ENCODE results near the gene PDXK. TPM values are rescaled to one million over a fixed set of nuclear protein-coding genes. Genes with fewer than 3 reads are reported as not detected.

The PDXK gene
- total and polyA plus RNA-seq, 2 of the 13 experiments (the other 11 are each of a cell fraction or from before 2014, with no cell fraction given): 114 to 184 TPM

GRCh38 chr21:43689556-43690337, 29.2 kb upstream of the PDXK start:
- WGBS (ENCODE audit: low lambda C conversion rate): 96% methylated on average over 14 of the region's 32 CpGs
- DNase-seq (ENCODE audit: low spot score) (no peak), ATAC-seq (no peak), FAIRE-seq (no peak)
- intact Hi-C loops (cut with micrococcal nuclease; ENCODE audit: unreplicated experiment) (no loop called here), in situ Hi-C loops (cut with HindIII; ENCODE audit: extremely low pct_ligation_motif_present, low pct_unique_long_range_greater_than_20kb) (no loop called here)
- H3K9ac ChIP-seq (ENCODE audit: insufficient read depth, low read depth, low read length): no peak overlapping the region
- no peaks in the 10 kb centered on the region for H3K79me2 ChIP-seq (ENCODE audit: insufficient read depth, low read length)
- no peaks in the 10 kb centered on the region for H4K20me1 ChIP-seq (ENCODE audit: insufficient read depth, low read length)
- H2AFZ ChIP-seq (ENCODE audit: low read length): no peak overlapping the region
- CTCF ChIA-PET (ENCODE audit: low intra/inter-chr PET ratio, low total read pairs): no interaction called here
- no peak overlapping the region for H3K4me2 ChIP-seq (ENCODE audit: low read depth, low read length)
- no peak overlapping the region for H3K27ac ChIP-seq (ENCODE audit: extremely low read length, insufficient read depth, low read length)
- POLR2A ChIA-PET: no interaction called here
- no peaks in the 10 kb centered on the region for H3K4me1 ChIP-seq (ENCODE audit: insufficient read depth, low read length)
- BruUV-seq (replicated peaks): no TSS peak
- H3K27me3 ChIP-seq (ENCODE audit: control insufficient read depth in 1 of 2, insufficient read depth in 2 of 2, low read length in 2 of 2): no peaks in the 10 kb centered on the region
- no peak for TF ChIP-seq ZNF546 (CRISPR knock-in tag; conservative IDR thresholded peaks at IDR 0.05)
- TF ChIP-seq AGO2 (optimal IDR thresholded peaks at IDR 0.05; ENCODE audit: low read depth, low read length): peak; percentile 63
- peaks cover 51 to 92% of the 10 kb centered on the region in 2 experiments for H3K36me3 ChIP-seq (replicated peaks in 1 of 2; ENCODE audit: control insufficient read depth in 1 of 2, insufficient read depth in 2 of 2, low read length in 2 of 2)
- no peaks in the 10 kb centered on the region for H3K9me3 ChIP-seq (ENCODE audit: low read length)
- no peak overlapping the region for H3K4me3 ChIP-seq (replicated peaks in 1 of 3; ENCODE audit: insufficient read depth in 1 of 3, low read depth in 2 of 3, low read length in 3 of 3)

GRCh38 chr21:43690346-43690745, 28.6 kb upstream of the PDXK start:
- ATAC-seq (no peak), DNase-seq (ENCODE audit: low spot score) (no peak), FAIRE-seq (no peak)
- peaks cover 48 to 90% of the 10 kb centered on the region in 2 experiments for H3K36me3 ChIP-seq (replicated peaks in 1 of 2; ENCODE audit: control insufficient read depth in 1 of 2, insufficient read depth in 2 of 2, low read length in 2 of 2)
- no peak overlapping the region for H3K9ac ChIP-seq (ENCODE audit: insufficient read depth, low read depth, low read length)
- no peak overlapping the region for H3K4me2 ChIP-seq (ENCODE audit: low read depth, low read length)
- ChIA-PET CTCF (ENCODE audit: low intra/inter-chr PET ratio, low total read pairs) (no interaction called here), POLR2A (no interaction called here)
- 100% methylated on average over 2 of the region's 7 CpGs for WGBS (ENCODE audit: low lambda C conversion rate)
- no peaks in the 10 kb centered on the region for H4K20me1 ChIP-seq (ENCODE audit: insufficient read depth, low read length)
- no peak for TF ChIP-seq ONECUT2 (CRISPR knock-in tag; IDR thresholded peaks at IDR 0.05)
- intact Hi-C loops (cut with micrococcal nuclease; ENCODE audit: unreplicated experiment) (no loop called here), in situ Hi-C loops (cut with HindIII; ENCODE audit: extremely low pct_ligation_motif_present, low pct_unique_long_range_greater_than_20kb) (no loop called here)
- no TSS peak for BruUV-seq (replicated peaks)
- no peaks in the 10 kb centered on the region for H3K27me3 ChIP-seq (ENCODE audit: control insufficient read depth in 1 of 2, insufficient read depth in 2 of 2, low read length in 2 of 2)
- H3K79me2 ChIP-seq (ENCODE audit: insufficient read depth, low read length): no peaks in the 10 kb centered on the region
- H2AFZ ChIP-seq (ENCODE audit: low read length): no peak overlapping the region
- no peaks in the 10 kb centered on the region for H3K4me1 ChIP-seq (ENCODE audit: insufficient read depth, low read length)
- H3K4me3 ChIP-seq (replicated peaks in 1 of 3; ENCODE audit: insufficient read depth in 1 of 3, low read depth in 2 of 3, low read length in 3 of 3): no peak overlapping the region
- no peak overlapping the region for H3K27ac ChIP-seq (ENCODE audit: extremely low read length, insufficient read depth, low read length)
- no peaks in the 10 kb centered on the region for H3K9me3 ChIP-seq (ENCODE audit: low read length)

Measured in HepG2 (cell line).